Glomerular visceral epithelial cell (primary cell): ENCODE data around the gene OR51L1.
"Not testable (repeated sequence)": the region's sequence is repeated elsewhere in the genome, so short reads cannot be mapped to it uniquely, and the experiment has no call there.

Experiments used
- DNase-seq: peaks from one replicate; pipeline ENCODE4 v3.0.0-alpha.2; 2016; ENCODE audit errors: extremely low spot score

The OR51L1 gene, protein sequence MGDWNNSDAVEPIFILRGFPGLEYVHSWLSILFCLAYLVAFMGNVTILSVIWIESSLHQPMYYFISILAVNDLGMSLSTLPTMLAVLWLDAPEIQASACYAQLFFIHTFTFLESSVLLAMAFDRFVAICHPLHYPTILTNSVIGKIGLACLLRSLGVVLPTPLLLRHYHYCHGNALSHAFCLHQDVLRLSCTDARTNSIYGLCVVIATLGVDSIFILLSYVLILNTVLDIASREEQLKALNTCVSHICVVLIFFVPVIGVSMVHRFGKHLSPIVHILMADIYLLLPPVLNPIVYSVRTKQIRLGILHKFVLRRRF

DNA sequence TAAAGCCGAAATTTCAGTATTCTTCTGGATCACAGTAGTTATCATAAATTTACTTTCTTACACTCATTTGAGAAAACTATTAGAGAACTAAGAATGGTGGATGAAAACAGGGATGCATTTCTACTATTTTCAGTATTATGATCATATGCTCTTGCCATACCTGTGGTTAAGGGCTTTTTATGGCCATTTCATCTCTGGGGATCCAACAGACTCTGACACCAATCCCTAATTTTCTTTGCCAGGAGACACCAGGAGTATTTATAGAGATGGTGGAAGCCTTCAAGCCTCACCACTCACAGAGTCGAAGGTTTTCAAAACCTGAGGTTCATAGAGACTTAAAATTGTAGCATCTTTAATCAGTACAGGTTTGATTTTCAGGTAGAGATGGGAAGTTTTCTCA is at the start of gene OR51L1:
TSS of gene OR51L1 (plus strand) at position 301 of the 400 bp plus-strand sequence. CDS start 4,132 bp downstream, outside the sequence.
- DNase-seq, result no peak

DNA sequence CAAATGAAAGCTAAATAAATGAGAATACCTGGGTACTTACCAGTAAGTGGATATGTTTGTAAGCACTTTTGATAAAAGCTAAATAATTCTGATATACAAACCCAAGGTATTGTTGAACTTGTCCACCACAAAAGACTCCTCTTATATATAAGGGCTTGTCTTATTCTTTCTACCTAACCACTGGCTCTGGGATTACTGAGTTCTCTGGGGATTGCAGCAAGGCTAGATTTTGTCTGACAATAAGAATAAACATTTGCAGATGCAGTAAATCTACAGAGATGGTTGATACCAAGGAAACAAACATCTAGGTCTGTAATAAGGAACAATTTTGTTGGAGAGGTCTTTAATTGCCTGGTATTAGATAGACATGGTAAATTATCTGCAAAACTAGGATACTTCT is 47.1 kb upstream of the OR51L1 start, which contains the start of gene OR51A4:
TSS of gene OR51A4 (minus strand) at position 101 of the 400 bp plus-strand sequence. CDS start 505 bp downstream, outside the sequence.
- no peak for DNase-seq

DNA sequence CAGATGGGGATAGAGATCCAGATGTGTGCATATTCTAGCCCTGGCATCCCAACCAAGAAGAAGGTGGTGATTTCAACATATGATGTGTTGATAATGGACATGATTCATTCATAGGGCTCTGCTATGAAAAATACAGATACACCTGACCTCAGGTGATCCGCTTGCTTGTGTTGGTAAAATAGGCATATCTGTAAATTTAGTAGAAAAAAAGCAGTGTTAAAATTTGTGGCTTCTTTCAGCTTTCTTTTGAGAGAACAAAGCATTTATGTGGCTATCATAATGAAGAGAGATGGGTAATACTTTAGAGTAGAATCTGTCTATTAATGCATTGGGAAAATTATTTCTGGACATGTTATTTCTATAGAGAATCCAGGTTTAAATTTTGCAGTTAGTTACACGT is 39.0 kb upstream of the OR51L1 start, which contains the start of gene OR51A2:
TSS of gene OR51A2 (minus strand) at position 101 of the 400 bp plus-strand sequence. CDS start at position 101, 0 bp downstream.
- DNase-seq, result not testable (repeated sequence)

DNA sequence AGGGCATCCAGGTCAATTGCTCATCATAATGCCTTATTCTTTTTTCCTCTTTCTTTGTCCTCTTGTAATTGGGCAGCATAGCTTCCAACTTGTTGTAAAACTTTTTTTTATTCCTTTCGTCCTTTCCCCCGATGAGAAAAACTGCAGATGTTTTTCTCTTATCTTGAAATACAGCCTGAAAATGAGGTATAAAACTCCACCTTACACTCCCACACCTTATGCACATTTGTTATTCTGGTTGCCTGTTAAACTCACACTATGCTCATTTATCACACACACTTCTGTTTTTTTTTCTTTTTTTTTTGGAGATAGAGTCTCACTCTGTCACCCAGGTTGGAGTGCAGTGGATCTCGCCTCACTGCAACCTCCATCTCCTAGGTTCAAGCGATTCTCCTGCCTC is 37.3 kb upstream of the OR51L1 start:
- DNase-seq, result no peak

DNA sequence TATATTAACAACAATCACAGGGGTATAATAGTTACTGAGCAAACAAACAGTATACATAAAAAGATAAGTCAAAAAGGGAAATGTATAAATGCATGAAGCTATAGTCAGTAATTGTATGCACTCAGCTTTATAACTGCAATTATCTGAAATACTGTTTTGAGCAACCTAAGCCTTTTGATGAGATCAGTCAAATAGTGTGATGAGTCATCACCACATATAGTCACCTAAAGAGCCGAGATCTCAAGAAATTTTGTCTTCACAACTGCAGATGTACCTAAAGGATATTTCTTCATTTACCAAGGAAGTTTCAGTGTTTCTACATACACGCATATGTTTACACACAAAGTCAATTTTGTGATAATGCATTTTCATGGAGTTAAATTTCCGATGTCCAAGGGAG is 33.8 kb upstream of the OR51L1 start:
- DNase-seq, result no peak

DNA sequence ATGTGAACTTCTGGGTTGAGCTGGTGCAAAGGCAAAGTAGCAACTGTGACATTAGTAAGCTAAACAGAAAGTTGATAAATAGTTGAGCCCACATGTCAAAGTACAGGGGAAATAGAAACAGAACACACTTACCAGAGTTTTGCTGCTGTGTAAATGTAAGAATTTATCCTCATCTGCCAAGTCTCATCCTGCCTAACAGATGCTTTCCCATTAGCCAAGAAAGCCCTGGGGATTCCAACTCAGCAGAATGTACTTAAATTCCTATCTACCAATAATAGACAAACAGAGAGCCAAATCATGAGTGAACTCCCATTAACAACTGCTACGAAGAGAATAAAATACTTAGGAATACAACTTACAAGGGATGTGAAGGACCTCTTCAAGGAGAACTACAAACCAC is 31.8 kb upstream of the OR51L1 start:
- no peak for DNase-seq

DNA sequence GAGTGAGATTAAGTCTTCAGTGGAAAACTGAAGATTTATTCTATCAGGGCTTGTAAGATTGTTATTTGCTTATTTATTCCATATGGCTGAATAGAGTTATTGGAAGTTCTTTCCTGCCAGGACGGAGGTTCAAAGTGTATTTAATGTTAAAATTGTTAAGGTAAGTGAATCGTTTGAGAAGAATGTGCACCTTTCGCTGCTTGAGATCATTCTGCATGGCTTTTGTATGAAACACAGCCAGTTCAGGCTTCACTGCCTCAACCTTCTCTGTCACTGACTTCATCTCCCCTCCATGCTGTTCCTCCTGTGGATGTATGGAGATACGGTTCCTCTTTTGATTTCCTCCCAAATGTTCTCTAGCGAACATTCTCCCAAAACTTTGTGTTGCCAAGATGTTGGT is 19.2 kb upstream of the OR51L1 start:
- DNase-seq, result no peak

DNA sequence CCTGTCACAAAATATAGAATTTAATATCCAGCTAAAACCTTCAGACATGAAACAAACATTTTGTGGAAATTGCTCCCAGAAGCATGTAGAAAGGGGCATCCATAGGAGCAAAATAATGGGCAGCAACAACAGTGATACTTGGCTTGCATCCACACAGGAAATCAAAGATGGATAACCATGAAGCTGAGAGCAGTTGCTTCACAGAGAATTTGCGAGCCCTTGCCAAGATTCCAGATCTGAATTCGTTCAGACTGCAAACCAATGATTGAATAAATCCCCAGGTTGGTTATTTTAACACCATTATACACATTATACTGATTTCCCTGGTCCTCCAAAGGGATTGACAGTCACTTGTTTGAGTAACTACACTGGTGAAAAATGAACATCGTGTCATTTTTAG is 15.6 kb upstream of the OR51L1 start:
- no peak for DNase-seq

DNA sequence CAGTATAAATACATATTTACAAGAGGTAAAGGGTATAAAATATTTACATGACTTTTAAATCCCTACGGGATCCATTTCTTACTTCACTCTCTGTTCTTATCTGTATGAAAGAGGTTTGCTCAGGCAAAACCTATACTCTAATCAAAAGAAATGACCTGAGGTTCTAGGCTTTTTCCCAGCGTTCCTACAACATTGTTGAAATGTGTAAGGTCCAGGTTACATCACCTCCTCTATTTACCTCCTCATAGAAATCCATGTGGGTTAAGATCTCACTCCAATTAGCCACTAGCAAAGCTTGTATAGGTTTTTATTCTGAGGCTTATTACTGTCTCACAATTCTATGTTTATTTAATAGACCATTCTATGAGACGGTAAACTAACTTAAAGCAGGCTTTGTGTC is 12.0 kb upstream of the OR51L1 start:
- DNase-seq, result no peak

DNA sequence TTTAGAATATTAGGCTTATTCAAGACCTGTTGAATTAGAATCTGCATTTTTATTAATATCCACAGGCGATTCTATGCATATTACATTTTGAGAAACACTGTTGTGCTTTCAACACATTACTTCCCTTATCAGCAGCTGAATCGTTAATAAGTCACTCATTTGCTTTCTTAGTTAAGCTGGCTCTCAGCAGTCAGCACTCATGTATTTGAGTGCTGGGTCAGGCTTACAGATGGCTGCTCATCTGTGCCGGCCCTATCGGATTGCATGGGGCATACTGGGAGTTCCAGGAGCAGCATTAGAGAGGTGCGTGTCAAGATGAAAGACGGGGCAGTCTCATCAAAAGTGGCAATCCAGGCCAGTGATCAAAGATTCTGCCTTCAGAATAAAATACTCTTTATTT is 10.8 kb upstream of the OR51L1 start:
- peak; percentile 44 for DNase-seq

DNA sequence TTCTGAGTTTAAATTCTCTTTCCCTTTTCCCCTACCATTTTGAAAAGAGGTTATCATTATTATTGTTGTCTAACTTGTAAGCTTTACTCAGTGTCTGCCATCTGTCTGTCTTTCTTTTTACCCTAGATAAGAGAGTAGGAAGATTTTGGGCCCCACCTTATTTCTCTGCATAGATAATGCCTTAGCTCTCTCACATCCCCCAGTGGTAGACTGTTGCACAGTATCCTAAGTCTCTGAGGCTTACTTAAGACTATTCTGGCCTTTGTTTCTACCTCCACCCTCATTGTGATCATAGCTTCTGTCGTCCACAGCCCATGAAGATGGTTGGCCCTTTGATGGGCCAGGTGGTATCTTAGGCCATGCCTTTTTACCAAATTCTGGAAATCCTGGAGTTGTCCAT is 3.6 kb upstream of the OR51L1 start:
- DNase-seq, result no peak

DNA sequence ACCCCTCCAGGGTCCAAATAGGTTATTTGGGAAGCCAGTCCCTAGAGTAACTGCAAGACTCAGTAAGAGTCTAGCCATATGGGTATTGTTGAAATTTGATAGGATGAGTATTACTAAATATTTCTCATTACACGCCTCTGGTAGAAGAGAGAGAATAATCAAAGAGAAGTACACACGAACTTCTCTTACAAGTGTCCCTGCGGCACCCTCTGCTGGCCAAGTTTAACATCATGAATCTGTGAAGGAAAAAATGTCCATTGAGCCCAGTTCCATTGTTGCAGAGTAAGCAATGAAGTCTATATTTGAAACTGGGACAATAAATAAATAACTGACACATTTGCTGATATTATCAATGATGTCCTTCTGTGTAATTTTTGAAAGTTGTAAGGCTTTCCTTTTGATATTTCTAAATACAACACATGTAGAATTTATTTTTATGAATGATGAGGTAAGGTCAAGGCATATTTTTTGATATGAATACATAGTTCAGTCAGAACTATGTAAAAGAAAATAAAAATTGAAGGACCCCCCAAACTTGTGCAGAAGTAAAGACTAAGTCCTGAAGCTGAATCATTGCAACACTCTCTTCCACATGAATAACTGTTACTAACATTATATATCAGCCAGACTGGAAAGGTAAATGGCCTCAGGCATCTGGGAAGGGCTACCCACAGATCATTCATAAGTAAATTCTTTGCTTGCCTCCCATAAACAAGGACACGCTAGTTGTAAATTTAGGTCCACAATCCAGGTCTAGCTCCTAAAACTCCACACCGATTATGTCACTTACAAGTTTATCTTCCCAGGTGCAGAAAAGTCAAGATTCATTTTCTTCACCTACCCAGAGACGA is 10.0 kb downstream of the OR51L1 start:
- DNase-seq, result peak; percentile 44

DNA sequence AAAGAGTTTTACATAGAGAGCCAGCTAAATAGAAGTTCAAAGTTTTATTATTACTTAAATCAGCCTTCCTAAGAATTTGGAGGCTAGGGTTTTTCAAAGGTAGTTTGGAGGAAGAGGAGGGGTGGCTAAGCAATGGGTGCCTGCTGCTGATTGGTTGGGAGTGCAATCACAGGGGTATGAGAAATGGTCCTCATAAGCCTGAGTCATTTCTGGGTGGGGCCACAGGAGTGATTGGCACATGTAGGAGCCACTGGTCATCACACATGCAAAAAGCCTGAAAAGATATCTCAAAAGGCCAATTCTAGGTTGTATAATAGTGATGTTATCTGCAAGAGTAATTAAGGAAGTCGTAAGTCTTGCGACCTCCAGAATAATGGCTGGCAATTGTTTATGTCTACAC is 12.9 kb downstream of the OR51L1 start:
- no peak for DNase-seq

DNA sequence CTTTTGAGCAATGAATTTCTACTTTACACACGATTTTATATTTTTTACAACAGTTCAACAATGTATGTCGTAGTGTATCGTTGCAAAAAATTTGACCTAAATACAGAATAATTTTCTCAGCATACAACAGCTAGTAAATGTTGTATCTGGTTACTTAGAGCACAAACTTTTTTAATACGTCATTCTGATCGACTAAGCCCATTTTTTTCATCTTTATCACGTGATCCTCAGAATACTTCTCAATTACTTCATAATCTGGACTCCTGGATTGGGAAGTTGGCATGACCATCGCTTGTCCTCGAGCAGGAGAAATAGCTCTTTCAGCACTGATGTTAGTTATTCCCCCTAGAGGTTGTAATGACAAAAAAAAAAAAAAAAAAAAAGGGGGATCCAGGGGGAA is 16.6 kb downstream of the OR51L1 start:
- no peak for DNase-seq

DNA sequence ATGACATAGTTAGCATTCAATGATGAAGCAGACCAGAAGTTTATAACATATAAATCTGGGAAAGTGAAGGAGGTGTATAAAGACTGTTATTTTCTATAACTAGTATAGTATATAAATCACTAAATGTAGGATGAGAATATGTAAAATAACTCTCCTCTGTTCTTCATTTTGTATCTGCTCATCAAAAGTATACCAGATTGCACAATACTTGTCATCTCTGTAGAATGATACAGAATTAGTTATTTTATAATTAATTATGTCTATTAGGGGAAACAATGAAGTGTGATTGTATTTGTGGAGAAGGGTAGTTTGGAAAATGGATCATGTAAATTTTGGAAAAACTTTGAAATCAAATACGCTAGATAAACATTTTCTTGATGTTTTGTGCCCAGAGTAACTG is 18.4 kb downstream of the OR51L1 start:
- no peak for DNase-seq

DNA sequence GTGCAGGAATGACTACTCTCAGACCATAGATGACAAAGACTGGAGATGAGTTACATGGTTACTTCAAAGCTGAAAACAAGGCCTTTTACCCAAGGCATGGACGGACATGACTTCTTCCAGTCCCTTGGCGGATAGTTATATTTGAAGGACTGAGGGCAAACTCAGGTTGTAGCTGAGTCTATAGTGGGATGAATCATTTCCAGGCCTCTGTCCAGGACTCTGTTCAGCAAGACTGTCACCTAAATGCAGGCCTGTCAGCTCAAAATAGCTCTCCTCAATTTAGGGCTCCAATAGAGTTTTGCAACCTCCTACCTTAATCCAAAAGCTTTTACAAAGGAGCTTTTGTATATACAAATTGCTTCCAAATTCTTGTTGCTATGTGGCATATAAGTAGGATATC is 27.3 kb downstream of the OR51L1 start:
- DNase-seq, result no peak

DNA sequence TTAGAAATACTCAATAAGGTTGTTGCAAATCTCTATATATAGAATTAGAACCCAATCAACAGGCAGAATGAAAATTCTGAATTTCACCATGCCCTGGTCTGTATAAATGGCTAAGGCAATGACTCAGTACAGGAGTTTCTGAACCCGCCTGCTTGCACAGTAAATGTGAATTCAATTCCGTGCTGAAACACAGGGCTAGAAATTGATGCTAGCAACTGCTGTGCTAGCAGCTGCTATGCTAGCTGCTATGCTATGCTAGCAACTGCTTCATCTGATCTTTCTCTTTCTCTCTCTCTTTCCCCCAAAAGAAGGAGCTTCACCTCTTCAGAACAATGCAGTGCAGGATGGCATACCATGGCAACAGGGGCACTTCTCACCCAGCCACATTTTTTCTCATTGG is 42.0 kb downstream of the OR51L1 start:
- DNase-seq, result no peak

DNA sequence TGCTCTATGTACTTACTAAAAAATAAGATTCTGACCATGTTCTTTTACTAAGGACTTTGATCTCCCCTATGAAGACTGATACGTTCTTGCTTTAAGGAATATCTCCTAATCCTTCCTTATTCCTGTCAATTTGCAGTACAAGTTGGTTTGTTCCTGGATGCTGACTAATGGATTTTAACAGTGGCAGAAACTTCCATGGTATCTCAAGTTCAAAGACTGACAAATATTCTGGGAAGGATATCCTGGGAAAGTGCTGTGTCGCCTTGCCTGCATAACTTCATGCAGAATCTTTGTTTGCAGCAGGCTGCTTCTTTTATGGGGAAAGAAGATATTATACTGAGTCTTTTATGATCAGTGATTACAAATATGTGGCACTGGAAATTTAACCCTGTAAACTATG is 43.3 kb downstream of the OR51L1 start:
- DNase-seq, result no peak

DNA sequence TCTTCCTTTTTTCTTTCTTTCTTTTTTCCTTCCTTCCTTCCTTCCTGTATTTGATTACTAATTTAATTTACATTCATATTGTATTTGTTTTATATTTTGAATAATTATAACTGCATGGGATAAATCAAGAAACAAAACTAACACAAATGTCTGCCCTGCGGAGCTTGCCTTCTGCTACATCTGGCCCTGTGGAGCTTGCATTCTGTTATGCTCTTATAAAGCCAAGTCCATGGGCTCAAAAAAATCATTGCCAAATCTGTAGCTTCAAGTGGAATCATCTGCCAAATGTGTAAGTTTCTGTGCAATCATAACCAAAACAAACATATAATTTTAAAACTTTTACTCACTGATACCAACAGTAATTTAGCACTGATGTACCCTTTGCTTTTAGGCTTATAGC is 43.7 kb downstream of the OR51L1 start:
- DNase-seq, result no peak

DNA sequence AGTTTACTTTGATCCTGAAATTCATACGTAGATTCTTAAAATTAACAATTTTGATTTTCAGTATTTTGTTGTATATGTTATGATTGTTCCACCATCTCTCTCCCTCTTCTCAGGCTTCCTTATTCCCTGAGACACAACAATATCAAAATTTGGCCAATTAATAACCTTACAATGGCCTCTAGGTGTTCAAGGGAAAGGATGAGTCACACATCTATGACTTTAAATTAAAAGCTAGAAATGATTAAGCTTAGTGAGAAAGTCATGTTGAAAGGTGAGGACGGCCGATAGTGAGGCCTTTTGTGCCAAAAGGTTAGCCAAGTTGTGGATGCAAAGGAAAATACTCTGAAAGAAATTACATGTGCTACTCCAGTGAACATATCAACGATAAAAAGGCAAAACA is 46.2 kb downstream of the OR51L1 start:
- no peak for DNase-seq

DNA sequence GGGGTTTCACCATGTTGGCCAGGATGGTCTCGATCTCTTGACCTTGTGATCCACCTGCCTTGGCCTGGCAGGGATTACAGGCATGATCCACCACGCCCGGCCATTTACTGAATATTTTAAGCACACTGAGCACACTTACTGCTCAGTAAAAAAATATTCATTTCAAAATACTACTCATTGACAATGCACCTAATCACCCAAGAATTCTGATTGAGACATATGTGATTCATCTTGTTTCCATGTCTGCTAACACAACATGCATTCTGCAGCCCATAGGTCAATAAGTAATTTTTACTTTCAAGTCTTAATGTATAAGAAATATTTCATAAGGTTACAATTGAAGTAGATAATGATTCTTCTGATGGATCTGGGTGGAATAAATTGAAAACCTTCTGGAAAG is 47.4 kb downstream of the OR51L1 start:
- DNase-seq, result no peak

DNA sequence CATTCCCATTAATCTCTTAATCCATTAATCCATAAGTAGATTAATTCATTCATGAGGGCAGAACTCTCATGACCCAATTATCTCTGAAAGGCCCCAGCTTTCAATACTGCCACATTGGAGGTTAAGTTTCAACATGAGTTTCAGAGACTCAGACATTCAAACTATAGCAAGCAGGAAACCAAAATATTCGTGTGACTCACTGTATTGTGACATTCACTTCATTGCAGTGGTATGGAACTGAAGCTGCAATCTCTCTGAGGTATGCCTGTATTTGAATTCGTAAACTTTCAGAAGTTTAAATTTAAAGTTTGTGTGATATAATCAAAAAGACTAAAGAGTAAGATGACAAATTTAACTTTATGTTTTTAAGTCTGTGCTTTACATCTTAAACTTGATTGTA is 48.7 kb downstream of the OR51L1 start:
- no peak for DNase-seq

DNA sequence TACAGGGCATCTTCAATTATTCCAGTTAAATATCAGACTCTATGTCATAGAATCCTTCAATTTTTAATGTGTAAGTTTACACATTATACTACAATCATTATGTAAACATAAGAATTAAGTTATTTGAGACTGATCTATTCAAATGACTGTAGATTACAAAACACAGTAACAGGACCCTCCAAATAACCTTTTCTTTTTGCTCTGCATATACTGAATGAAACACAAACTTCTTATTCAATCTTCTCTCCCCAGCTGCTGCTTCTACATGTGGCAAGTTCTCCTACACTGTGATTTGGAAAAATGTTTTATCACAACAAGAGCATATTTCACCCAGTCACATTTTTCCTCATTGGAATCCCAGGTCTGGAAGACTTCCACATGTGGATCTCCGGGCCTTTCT is 51.6 kb downstream of the OR51L1 start, which contains the start of gene OR52J3:
TSS of gene OR52J3 (plus strand) at position 301 of the 400 bp plus-strand sequence. CDS start at position 301, 0 bp downstream.
- DNase-seq, result no peak
